HG03135 (cell line): ENCODE results near the gene HIC1.

Source experiments
- ATAC-seq: cut with Tn5 transposase; IDR thresholded peaks from one replicate; pipeline ENCODE4 v1.9.1; 2021; ENCODE audit warnings: mild to moderate bottlenecking, moderate library complexity; ENCODE audit not compliant: unreplicated experiment

Gene HIC1

GRCh38 chr17:2059547-2060384 is 4.9 kb downstream of the HIC1 start:
- no peak for ATAC-seq

GRCh38 chr17:2060385-2060658 is 5.4 kb downstream of the HIC1 start:
- no peak for ATAC-seq

- no peak for ATAC-seq
Observed at GRCh38 chr17:2060681-2061440, 6.0 kb downstream of the HIC1 start.

GRCh38 chr17:2061441-2061958 is 6.6 kb downstream of the HIC1 start:
- ATAC-seq = no peak

- ATAC-seq = no peak
Observed at GRCh38 chr17:2062571-2063183, 7.8 kb downstream of the HIC1 start.

GRCh38 chr17:2063261-2064146 is 8.6 kb downstream of the HIC1 start:
- no peak for ATAC-seq

GRCh38 chr17:2064147-2064489 is 9.2 kb downstream of the HIC1 start:
- no peak for ATAC-seq

GRCh38 chr17:2064520-2064971 is 9.6 kb downstream of the HIC1 start:
- ATAC-seq = no peak

GRCh38 chr17:2064980-2065785 is 10.3 kb downstream of the HIC1 start:
- ATAC-seq = no peak

- no peak for ATAC-seq
Observed at GRCh38 chr17:2065949-2066400, 11.1 kb downstream of the HIC1 start.

- ATAC-seq = no peak
Observed at GRCh38 chr17:2067048-2067561, 12.2 kb downstream of the HIC1 start.

- no peak for ATAC-seq
Observed at GRCh38 chr17:2067608-2068024, 12.7 kb downstream of the HIC1 start.

- no peak for ATAC-seq
Observed at GRCh38 chr17:2068031-2068518, 13.2 kb downstream of the HIC1 start.

- ATAC-seq = no peak
Observed at GRCh38 chr17:2068519-2069051, 13.7 kb downstream of the HIC1 start.

- ATAC-seq = peak; percentile 75
Observed at GRCh38 chr17:2070241-2071023, 15.5 kb downstream of the HIC1 start.

GRCh38 chr17:2071024-2071385 is 16.1 kb downstream of the HIC1 start:
- ATAC-seq = no peak

GRCh38 chr17:2071455-2072281 is 16.8 kb downstream of the HIC1 start:
- no peak for ATAC-seq

GRCh38 chr17:2074919-2075318 is 20.0 kb downstream of the HIC1 start:
- ATAC-seq = no peak
